ENCODE measurements around the gene DCUN1D4. TPM values are rescaled to one million over a fixed set of nuclear protein-coding genes. Genes with fewer than 3 reads are reported as not detected.

Gene DCUN1D4
- total RNA-seq, 6 experiments from 2014 or later: 22.6 to 62.4 (median 37.0) TPM

DNA sequence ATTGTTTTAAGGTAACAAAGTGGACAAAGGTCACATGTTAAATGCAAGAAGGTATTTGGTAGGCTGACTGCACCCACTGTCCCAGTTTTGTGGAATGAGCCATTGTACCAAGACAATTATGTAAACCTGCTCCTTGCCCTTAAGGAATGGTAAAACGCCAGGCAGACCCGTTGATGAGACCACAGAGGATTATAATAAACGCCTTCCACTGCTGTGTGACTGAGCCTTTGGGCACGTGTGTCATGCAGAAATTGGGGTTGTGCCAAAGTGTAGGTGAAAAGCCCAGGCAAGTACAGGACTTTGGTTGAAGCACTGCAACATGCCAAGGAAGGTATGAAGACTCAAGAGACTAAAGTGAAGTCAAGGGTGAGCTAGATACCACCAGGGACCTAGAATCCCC is 117.5 kb downstream of the DCUN1D4 start:
- H3K36me3 ChIP-seq: no peaks in the 10 kb centered on the region
- intact Hi-C loops (cut with DNase I): no loop called here
- H3K27me3 ChIP-seq: no peaks in the 10 kb centered on the region
- H3K9me3 ChIP-seq: no peaks in the 10 kb centered on the region
- H3K4me1 ChIP-seq: peaks cover 0 to 9% (median 3%) of the 10 kb centered on the region in 4 donors
- ATAC-seq: no peak
- no peak for DNase-seq
- H3K4me3 ChIP-seq: no peak overlapping the region
- no peak overlapping the region for H3K27ac ChIP-seq
- WGBS (ENCODE audit: insufficient coverage, low coverage, low lambda C conversion rate, missing lambda C conversion rate): 58% methylated on average over 4 of the region's 4 CpGs
- TF ChIP-seq, protein P1, sequence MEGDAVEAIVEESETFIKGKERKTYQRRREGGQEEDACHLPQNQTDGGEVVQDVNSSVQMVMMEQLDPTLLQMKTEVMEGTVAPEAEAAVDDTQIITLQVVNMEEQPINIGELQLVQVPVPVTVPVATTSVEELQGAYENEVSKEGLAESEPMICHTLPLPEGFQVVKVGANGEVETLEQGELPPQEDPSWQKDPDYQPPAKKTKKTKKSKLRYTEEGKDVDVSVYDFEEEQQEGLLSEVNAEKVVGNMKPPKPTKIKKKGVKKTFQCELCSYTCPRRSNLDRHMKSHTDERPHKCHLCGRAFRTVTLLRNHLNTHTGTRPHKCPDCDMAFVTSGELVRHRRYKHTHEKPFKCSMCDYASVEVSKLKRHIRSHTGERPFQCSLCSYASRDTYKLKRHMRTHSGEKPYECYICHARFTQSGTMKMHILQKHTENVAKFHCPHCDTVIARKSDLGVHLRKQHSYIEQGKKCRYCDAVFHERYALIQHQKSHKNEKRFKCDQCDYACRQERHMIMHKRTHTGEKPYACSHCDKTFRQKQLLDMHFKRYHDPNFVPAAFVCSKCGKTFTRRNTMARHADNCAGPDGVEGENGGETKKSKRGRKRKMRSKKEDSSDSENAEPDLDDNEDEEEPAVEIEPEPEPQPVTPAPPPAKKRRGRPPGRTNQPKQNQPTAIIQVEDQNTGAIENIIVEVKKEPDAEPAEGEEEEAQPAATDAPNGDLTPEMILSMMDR (IDR thresholded peaks at IDR 0.05): no peak
- no peak for TF ChIP-seq POLR2A (IDR thresholded peaks at IDR 0.05)

DNA sequence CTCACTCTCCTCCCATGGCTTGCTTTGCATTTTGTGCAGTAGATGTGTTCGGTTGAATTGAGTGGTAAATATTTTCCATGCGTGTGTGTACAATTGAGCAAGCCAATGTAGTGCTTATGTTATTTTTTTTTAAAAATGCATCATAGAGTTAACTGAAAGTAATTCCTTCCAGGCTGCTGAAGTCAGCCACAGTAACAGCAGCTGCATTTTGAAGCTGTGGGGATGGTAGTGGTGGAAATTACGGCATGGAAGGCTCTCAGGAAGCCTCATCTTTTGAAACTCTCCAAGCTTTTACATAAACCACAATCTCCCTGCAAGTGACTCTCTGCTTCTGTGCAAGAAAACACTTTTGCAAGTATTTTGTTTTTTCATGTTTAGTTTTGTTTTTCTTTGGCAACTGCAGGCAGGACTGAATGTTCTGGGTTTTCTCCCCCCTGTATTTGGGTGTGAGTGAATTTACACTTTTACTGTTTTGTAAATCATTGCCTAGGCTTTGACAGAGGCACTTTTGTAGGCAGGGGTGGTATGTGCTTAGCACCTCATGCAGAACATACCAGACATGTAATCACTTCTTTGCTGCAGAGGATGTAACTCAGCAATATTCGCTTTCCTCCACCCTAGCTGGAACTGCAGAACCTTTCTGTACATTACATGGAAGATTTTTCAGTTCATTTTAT is 121.0 kb downstream of the DCUN1D4 start:
- Histone ChIP-seq H3K9me3 (no peaks in the 10 kb centered on the region), H3K36me3 (no peaks in the 10 kb centered on the region), H3K27ac (no peak overlapping the region), H3K4me3 (no peak overlapping the region), H3K27me3 (no peaks in the 10 kb centered on the region), H3K4me1 (peaks cover 0 to under 1% (median 0%) of the 10 kb centered on the region in 4 donors)
- no peak for TF ChIP-seq POLR2A (IDR thresholded peaks at IDR 0.05)
- TF ChIP-seq, protein P1 (IDR thresholded peaks at IDR 0.05): no peak
- 78% methylated on average over 4 of the region's 4 CpGs for WGBS (ENCODE audit: insufficient coverage, low coverage, low lambda C conversion rate, missing lambda C conversion rate)
- DNase-seq (no peak), ATAC-seq (peak in 2 of 4 donors; percentile 43 to 65)
- intact Hi-C loops (cut with DNase I): no loop called here

DNA sequence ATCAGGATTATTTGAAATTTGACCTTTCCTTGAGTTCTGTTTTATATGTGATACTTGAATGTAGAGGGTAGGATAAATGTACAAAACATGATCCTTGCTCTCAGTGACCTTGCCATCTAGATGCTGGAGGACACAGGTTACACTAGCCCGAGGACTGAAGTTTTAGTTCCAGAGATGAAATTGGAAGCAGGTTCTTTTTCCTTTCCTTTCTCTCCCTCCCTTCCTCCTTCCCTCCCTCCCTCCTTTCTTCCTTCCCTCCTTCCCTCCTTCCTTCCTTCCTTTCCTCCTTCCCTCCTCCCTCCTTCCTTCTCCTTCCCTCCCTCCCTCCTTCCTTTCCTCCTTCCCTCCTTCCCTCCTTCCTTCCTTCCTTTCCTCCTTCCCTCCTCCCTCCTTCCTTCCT is 122.9 kb downstream of the DCUN1D4 start:
- DNase-seq (no peak), ATAC-seq (no peak)
- Histone ChIP-seq H3K36me3 (no peaks in the 10 kb centered on the region), H3K27ac (no peak overlapping the region), H3K9me3 (no peaks in the 10 kb centered on the region), H3K4me1 (no peaks in the 10 kb centered on the region), H3K4me3 (no peak overlapping the region), H3K27me3 (no peaks in the 10 kb centered on the region)
- intact Hi-C loops (cut with DNase I): no loop called here
- TF ChIP-seq, protein P1 (IDR thresholded peaks at IDR 0.05): no peak
- no peak for TF ChIP-seq POLR2A (IDR thresholded peaks at IDR 0.05)
- WGBS (ENCODE audit: insufficient coverage, low coverage, low lambda C conversion rate, missing lambda C conversion rate): 92% methylated on average over 1 of the region's 1 CpG

Other genes starting within 250 kb of the DCUN1D4 start
- under 1 TPM; 0.05 to 0.35 (median 0.09) TPM for gene LRRC66, start 177.2 kb downstream of the DCUN1D4 start, total RNA-seq
- 10 to 100 TPM in 3 of 6 experiments, 1 to 10 TPM in 3; 5.7 to 17.3 (median 8.3) TPM for gene SGCB, start 195.1 kb downstream of the DCUN1D4 start, total RNA-seq
- gene SPATA18, start 208.2 kb downstream of the DCUN1D4 start, total RNA-seq: 1 to 10 TPM; 1.6 to 2.9 (median 2.3) TPM